HEK293 (cell line): Measurements from ENCODE around the gene RAB5A.

Experiments
- CTCF ChIA-PET: fragments of 350-600 bp; formaldehyde crosslinking; extraction: SDS; loops from one replicate; lab custom pipeline; 2021; ENCODE audit warnings: antibody characterized with exemption; lab: Yijun Ruan, JAX
- POLR2A ChIA-PET: fragments of 300-600 bp; formaldehyde crosslinking; extraction: SDS; loops from one replicate; lab custom pipeline; 2020; ENCODE audit warnings: antibody characterized with exemption, inconsistent platforms; lab: Yijun Ruan, JAX
- H3K27ac ChIP-seq: fragments of 200-500 bp; sonication (Bioruptor generic); 2 replicates; pipeline ENCODE4 v1.5.1; 2014; ENCODE audit warnings: low read depth, low read length, control low read depth, inconsistent platforms; ENCODE audit errors: extremely low read depth
- H3K36me3 ChIP-seq, 2 experiments: fragments of 200-500 bp in 1 of 2; sonication (Bioruptor generic) in 1 of 2; 1 replicate in 1 of 2; 2 replicates in 1 of 2; pipeline ENCODE4 v1.5.1; 2014 to 2017; ENCODE audit warnings: inconsistent platforms in 2 of 2, low read length in 2 of 2; ENCODE audit not compliant: control insufficient read depth in 2 of 2, insufficient read depth in 1 of 2
- H3K4me1 ChIP-seq: fragments of 200-500 bp; sonication (Bioruptor generic); 2 replicates; pipeline ENCODE4 v1.5.1; 2014; ENCODE audit warnings: mild to moderate bottlenecking, low read length, inconsistent platforms; ENCODE audit not compliant: control insufficient read depth, insufficient read depth
- H3K4me3 ChIP-seq: 2 replicates; pipeline ENCODE4 v1.5.1; 2011; ENCODE audit warnings: low read depth, mild to moderate bottlenecking, control low read depth, low read length, moderate library complexity
- H3K9me3 ChIP-seq: fragments of 200-500 bp; sonication (Bioruptor generic); 2 replicates; pipeline ENCODE4 v1.5.1; 2014; ENCODE audit warnings: low read depth, low read length, inconsistent platforms; ENCODE audit not compliant: control insufficient read depth, insufficient read depth
- HOXC10 ChIP-seq: sonication (generic); formaldehyde crosslinking; IDR thresholded peaks from 2 replicates; pipeline ENCODE4 v1.8.1; 2023; ENCODE audit warnings: mild to moderate bottlenecking, missing genetic modification reagents
- PRDM1 ChIP-seq: fragments of 450-650 bp; formaldehyde crosslinking; IDR thresholded peaks from 2 replicates; pipeline ENCODE4; 2016; ENCODE audit warnings: missing biosample characterization, missing genetic modification characterization
- SCRT1 ChIP-seq: fragments of 450-650 bp; formaldehyde crosslinking; IDR thresholded peaks from 2 replicates; pipeline ENCODE4 v1.5.1; 2016; ENCODE audit warnings: missing biosample characterization, missing genetic modification characterization, borderline replicate concordance
- YY2 ChIP-seq: fragments of 450-650 bp; formaldehyde crosslinking; IDR thresholded peaks from 2 replicates; pipeline ENCODE4 v1.5.1; 2016; ENCODE audit warnings: missing biosample characterization, missing genetic modification characterization
- ZNF202 ChIP-seq: fragments of 450-650 bp; formaldehyde crosslinking; IDR thresholded peaks from 2 replicates; pipeline ENCODE4 v1.5.1; 2016; ENCODE audit warnings: missing biosample characterization, missing genetic modification characterization, borderline replicate concordance
- ZNF24 ChIP-seq: fragments of 450-650 bp; formaldehyde crosslinking; IDR thresholded peaks from 2 replicates; pipeline ENCODE4 v1.5.1; 2016; ENCODE audit warnings: missing biosample characterization, missing genetic modification characterization
- ZNF248 ChIP-seq: fragments of 450-650 bp; formaldehyde crosslinking; IDR thresholded peaks from 2 replicates; pipeline ENCODE4 v1.5.1; 2017; ENCODE audit warnings: missing biosample characterization, missing genetic modification characterization
- ZNF391 ChIP-seq: fragments of 450-650 bp; formaldehyde crosslinking; IDR thresholded peaks from 2 replicates; pipeline ENCODE4 v1.5.1; 2016; ENCODE audit warnings: low read depth, missing biosample characterization, missing genetic modification characterization, borderline replicate concordance
- ZNF394 ChIP-seq: fragments of 450-650 bp; formaldehyde crosslinking; IDR thresholded peaks from 2 replicates; pipeline ENCODE4 v1.5.1; 2016; ENCODE audit warnings: missing biosample characterization, missing genetic modification characterization, mild to moderate bottlenecking, moderate library complexity, borderline replicate concordance
- ZNF521 ChIP-seq: fragments of 450-650 bp; formaldehyde crosslinking; IDR thresholded peaks from 2 replicates; pipeline ENCODE4 v1.5.1; 2017; ENCODE audit warnings: missing biosample characterization, mild to moderate bottlenecking, missing genetic modification characterization
- ZNF560 ChIP-seq: fragments of 450-650 bp; formaldehyde crosslinking; IDR thresholded peaks from 2 replicates; pipeline ENCODE4 v1.5.1; 2017; ENCODE audit warnings: missing biosample characterization, missing genetic modification characterization, borderline replicate concordance
- ZNF837 ChIP-seq: fragments of 450-650 bp; formaldehyde crosslinking; IDR thresholded peaks from 2 replicates; pipeline ENCODE4 v1.5.1; 2016; ENCODE audit warnings: missing biosample characterization, missing genetic modification characterization
- ZSCAN16 ChIP-seq: fragments of 450-650 bp; formaldehyde crosslinking; IDR thresholded peaks from 2 replicates; pipeline ENCODE4 v1.5.1; 2016; ENCODE audit warnings: missing biosample characterization, missing genetic modification characterization
- TF ChIP-seq, protein P1 (sequence below): fragments of 450-650 bp; formaldehyde crosslinking; IDR thresholded peaks from 2 replicates; pipeline ENCODE4 v1.5.1; 2016; ENCODE audit warnings: missing biosample characterization, missing genetic modification characterization
- TF ChIP-seq, protein P2 (sequence below): fragments of 450-650 bp; formaldehyde crosslinking; IDR thresholded peaks from 2 replicates; pipeline ENCODE4 v1.5.1; 2016; ENCODE audit warnings: missing biosample characterization, missing genetic modification characterization
- TF ChIP-seq, protein P3 (sequence below): fragments of 450-650 bp; formaldehyde crosslinking; IDR thresholded peaks from 2 replicates; pipeline ENCODE4 v1.5.1; 2017; ENCODE audit warnings: missing biosample characterization, missing genetic modification characterization

The RAB5A gene

DNA sequence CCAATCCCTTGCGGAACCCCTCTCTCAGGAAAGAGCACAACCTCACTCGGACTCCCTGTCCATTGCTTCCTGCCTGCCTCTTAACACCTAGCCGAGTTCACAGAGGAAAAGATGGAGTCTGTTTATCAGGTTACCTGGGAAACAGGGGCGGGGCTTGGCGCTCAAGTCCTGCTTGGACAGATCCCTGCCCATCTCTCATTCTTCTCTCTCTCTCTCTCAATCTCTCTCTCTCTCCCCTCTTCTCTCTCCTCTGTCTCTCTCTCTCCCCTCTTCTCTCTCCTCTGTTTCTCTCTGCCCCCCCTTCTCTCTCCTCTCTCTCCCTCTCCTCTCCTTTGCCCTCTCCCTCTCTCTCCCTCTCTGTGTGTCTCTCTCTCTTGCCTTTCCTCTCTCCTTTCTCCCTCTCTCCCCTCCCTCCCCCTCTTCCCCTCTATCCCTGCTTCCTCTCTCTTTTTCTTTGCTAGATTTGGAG, 12.8 kb upstream of the RAB5A start, which contains the start of gene EFHB (continued):
- TF ChIP-seq, protein P1, sequence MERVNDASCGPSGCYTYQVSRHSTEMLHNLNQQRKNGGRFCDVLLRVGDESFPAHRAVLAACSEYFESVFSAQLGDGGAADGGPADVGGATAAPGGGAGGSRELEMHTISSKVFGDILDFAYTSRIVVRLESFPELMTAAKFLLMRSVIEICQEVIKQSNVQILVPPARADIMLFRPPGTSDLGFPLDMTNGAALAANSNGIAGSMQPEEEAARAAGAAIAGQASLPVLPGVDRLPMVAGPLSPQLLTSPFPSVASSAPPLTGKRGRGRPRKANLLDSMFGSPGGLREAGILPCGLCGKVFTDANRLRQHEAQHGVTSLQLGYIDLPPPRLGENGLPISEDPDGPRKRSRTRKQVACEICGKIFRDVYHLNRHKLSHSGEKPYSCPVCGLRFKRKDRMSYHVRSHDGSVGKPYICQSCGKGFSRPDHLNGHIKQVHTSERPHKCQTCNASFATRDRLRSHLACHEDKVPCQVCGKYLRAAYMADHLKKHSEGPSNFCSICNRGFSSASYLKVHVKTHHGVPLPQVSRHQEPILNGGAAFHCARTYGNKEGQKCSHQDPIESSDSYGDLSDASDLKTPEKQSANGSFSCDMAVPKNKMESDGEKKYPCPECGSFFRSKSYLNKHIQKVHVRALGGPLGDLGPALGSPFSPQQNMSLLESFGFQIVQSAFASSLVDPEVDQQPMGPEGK (tag by site-specific recombination): 0 out of 2 replicates have a peak, but pooled peaks have one; percentile 26
- TF ChIP-seq ZNF394 (tag by site-specific recombination) (no peak), SCRT1 (tag by site-specific recombination) (no peak), PRDM1 (tag by site-specific recombination) (peak; percentile 94)
- TF ChIP-seq, protein P2, sequence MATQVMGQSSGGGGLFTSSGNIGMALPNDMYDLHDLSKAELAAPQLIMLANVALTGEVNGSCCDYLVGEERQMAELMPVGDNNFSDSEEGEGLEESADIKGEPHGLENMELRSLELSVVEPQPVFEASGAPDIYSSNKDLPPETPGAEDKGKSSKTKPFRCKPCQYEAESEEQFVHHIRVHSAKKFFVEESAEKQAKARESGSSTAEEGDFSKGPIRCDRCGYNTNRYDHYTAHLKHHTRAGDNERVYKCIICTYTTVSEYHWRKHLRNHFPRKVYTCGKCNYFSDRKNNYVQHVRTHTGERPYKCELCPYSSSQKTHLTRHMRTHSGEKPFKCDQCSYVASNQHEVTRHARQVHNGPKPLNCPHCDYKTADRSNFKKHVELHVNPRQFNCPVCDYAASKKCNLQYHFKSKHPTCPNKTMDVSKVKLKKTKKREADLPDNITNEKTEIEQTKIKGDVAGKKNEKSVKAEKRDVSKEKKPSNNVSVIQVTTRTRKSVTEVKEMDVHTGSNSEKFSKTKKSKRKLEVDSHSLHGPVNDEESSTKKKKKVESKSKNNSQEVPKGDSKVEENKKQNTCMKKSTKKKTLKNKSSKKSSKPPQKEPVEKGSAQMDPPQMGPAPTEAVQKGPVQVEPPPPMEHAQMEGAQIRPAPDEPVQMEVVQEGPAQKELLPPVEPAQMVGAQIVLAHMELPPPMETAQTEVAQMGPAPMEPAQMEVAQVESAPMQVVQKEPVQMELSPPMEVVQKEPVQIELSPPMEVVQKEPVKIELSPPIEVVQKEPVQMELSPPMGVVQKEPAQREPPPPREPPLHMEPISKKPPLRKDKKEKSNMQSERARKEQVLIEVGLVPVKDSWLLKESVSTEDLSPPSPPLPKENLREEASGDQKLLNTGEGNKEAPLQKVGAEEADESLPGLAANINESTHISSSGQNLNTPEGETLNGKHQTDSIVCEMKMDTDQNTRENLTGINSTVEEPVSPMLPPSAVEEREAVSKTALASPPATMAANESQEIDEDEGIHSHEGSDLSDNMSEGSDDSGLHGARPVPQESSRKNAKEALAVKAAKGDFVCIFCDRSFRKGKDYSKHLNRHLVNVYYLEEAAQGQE (tag by site-specific recombination): peak; percentile 79; the same call in 1 of the 2 replicates

DNA sequence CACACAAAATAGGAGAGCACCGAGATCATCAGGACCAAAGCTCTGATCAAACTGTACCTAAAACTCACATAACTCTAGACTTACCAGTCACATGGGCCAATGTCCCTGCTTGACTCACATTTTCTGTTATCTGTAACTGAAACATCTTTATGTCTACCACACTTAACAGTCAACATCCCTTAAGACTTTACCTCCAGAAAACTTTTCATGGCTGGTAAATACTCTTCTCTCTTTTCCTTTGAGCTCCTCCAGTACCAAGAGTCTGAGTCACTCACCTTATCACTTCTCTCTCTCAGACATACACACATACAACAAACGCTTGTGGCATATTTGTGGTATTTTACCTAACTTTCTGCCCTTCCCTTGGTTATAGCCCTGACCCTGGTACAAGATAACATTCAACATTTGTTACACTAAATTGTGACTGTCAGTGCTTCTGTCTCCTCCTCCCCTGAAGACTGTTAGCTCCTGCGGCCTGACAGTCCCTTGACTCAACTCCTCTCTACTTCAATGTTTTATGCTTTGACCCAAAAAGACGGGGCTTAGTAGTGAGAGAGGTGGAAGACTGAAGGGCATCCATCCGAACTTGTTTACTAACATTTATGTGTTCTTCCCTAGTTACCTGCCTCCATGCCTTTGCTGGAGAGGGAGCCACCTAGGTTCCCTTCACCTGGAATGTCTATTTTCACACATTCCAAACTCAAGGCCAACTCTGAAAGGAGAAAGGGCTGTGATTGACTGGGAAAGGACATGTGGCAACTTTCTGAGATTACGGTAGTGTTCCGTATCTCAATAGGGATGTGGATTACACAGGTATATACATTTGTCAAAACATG, 9.2 kb upstream of the RAB5A start:
- H3K27ac ChIP-seq: no peak overlapping the region
- ChIA-PET CTCF (interaction anchor here (0.7 to 1.4 kb wide), 3 partner anchors 19 to 52 kb away, joined by 3 to 7 read pairs (median 3); no protein-coding TSS in a partner anchor), POLR2A (no interaction called here)
- H3K36me3 ChIP-seq: no peaks in the 10 kb centered on the region
- no peak for TF ChIP-seq ZNF24
- no peak for TF ChIP-seq ZNF394 (tag by site-specific recombination)
- no peak for TF ChIP-seq ZNF391 (tag by site-specific recombination)
- TF ChIP-seq ZNF560 (tag by site-specific recombination): no peak
- TF ChIP-seq SCRT1 (tag by site-specific recombination): no peak
- TF ChIP-seq ZNF521 (tag by site-specific recombination): no peak
- TF ChIP-seq, protein P3, sequence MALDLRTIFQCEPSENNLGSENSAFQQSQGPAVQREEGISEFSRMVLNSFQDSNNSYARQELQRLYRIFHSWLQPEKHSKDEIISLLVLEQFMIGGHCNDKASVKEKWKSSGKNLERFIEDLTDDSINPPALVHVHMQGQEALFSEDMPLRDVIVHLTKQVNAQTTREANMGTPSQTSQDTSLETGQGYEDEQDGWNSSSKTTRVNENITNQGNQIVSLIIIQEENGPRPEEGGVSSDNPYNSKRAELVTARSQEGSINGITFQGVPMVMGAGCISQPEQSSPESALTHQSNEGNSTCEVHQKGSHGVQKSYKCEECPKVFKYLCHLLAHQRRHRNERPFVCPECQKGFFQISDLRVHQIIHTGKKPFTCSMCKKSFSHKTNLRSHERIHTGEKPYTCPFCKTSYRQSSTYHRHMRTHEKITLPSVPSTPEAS (tag by site-specific recombination): no peak
- TF ChIP-seq PRDM1 (tag by site-specific recombination): no peak
- no peak for TF ChIP-seq HOXC10 (CRISPR knock-in tag)
- no peak for TF ChIP-seq ZSCAN16 (tag by site-specific recombination)
- no peak for TF ChIP-seq ZNF837
- no peak for TF ChIP-seq ZNF248 (tag by site-specific recombination)
- no peak for TF ChIP-seq ZNF202 (tag by site-specific recombination)
- no peak for TF ChIP-seq YY2 (tag by site-specific recombination)
- no peaks in the 10 kb centered on the region for H3K9me3 ChIP-seq
- H3K4me1 ChIP-seq: no peaks in the 10 kb centered on the region
- no peak overlapping the region for H3K4me3 ChIP-seq
